ENCODE data around the gene ERCC6L2. TPM values are rescaled to one million over a fixed set of nuclear protein-coding genes. Genes with fewer than 3 reads are reported as not detected.

Gene ERCC6L2
- total RNA-seq, 1 experiment from 2014 or later: 39.2 TPM

GRCh38 chr9:95852059-95853032, 23.1 kb upstream of the ERCC6L2 start:
- H3K9me2 ChIP-seq (ENCODE audit: insufficient read depth): no peaks in the 10 kb centered on the region
- H3K9ac ChIP-seq (ENCODE audit: low read length): no peak overlapping the region
- ATAC-seq: no peak
- no peaks in the 10 kb centered on the region for H4K20me1 ChIP-seq (ENCODE audit: insufficient read depth)
- TF ChIP-seq POLR2AphosphoS5 (IDR thresholded peaks at IDR 0.05; ENCODE audit: low read depth, low read length) (no peak), ELF1 (IDR thresholded peaks at IDR 0.05; ENCODE audit: borderline replicate concordance, low read depth) (no peak), FOSL1 (IDR thresholded peaks at IDR 0.05; ENCODE audit: low read depth) (peak; percentile 69), EZH2phosphoT487 (IDR thresholded peaks at IDR 0.05; ENCODE audit: borderline replicate concordance) (no peak), ZBTB33 (IDR thresholded peaks at IDR 0.05; ENCODE audit: extremely low read depth, insufficient replicate concordance, low read length) (no peak), JUND (IDR thresholded peaks at IDR 0.05) (peak; percentile 32; the same call in 1 of the 2 replicates), CBX3 (IDR thresholded peaks at IDR 0.05; ENCODE audit: low read depth) (no peak), ATF3 (IDR thresholded peaks at IDR 0.05) (no peak), EGR1 (IDR thresholded peaks at IDR 0.05; ENCODE audit: low read depth) (no peak), MAX (IDR thresholded peaks at IDR 0.05) (no peak), RAD21 (IDR thresholded peaks at IDR 0.05; ENCODE audit: low read depth) (no peak), POLR2A (IDR thresholded peaks at IDR 0.05; ENCODE audit: borderline replicate concordance, extremely low read depth, insufficient read depth, insufficient read length) (no peak), REST (IDR thresholded peaks at IDR 0.05; ENCODE audit: low read depth) (no peak)
- no peak for DNase-seq (ENCODE audit: low read depth, low spot score)
- no TSS peak for BruUV-seq (replicated peaks)
- H3K4me3 ChIP-seq (replicated peaks in 1 of 2; ENCODE audit: low read depth in 1 of 2, low read length in 2 of 2): no peak overlapping the region
- ChIA-PET RAD21 (ENCODE audit: low non-redundant PET in 1 of 2, low total read pairs in 2 of 2, uncharacterized antibody in 2 of 2, unreplicated experiment in 2 of 2) (no interaction called here), POLR2A (no interaction called here), CTCF (no interaction called here)
- no peaks in the 10 kb centered on the region for H3K36me3 ChIP-seq (ENCODE audit: control insufficient read depth in 1 of 2, insufficient read depth in 2 of 2, low read length in 2 of 2)
- H3K9me3 ChIP-seq (ENCODE audit: control insufficient read depth in 1 of 2, insufficient read depth in 1 of 2, low read depth in 1 of 2, low read length in 2 of 2): no peaks in the 10 kb centered on the region
- H3K4me2 ChIP-seq (ENCODE audit: low read length): peak overlapping the region; percentile 43
- H3K4me1 ChIP-seq (ENCODE audit: control insufficient read depth in 1 of 2, insufficient read depth in 2 of 2, low read length in 2 of 2): peaks cover 13 to 27% of the 10 kb centered on the region in 2 experiments
- H3K79me2 ChIP-seq (ENCODE audit: insufficient read depth, low read length): no peaks in the 10 kb centered on the region
- no peak overlapping the region for H3K27ac ChIP-seq (ENCODE audit: low read depth, low read length)
- intact Hi-C loops (cut with micrococcal nuclease): no loop called here
- H2AFZ ChIP-seq (ENCODE audit: low read depth, low read length, poor library complexity, severe bottlenecking): no peak overlapping the region
- H3K27me3 ChIP-seq (ENCODE audit: insufficient read depth, low read length): no peaks in the 10 kb centered on the region
